Fibroblast of skin of back (primary cell): ENCODE measurements around the gene UBXN6.

Experiments used
- DNase-seq: peaks from one replicate; pipeline ENCODE4 v3.0.0-alpha.2; 2013

Gene UBXN6

DNA sequence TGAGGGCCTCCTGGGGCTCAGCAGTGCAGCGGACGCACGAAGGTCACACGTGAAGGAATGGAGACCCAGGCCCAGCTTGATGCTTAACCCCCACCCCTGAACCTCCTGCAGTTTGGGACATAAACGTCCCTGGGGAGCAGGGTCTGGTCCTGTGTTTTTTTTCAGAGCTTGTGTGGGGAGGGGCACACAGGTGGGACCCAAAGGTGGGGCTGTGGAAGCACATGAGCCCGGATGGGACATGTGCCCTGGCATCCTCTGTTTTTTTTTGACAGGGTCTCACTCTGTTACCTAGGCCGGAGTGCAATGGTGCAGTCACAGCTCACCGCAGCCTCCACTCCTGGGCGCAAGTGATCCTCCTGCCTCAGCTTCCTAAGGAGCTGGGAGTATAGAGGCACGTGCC, 20.5 kb downstream of the UBXN6 start:
- no peak for DNase-seq

DNA sequence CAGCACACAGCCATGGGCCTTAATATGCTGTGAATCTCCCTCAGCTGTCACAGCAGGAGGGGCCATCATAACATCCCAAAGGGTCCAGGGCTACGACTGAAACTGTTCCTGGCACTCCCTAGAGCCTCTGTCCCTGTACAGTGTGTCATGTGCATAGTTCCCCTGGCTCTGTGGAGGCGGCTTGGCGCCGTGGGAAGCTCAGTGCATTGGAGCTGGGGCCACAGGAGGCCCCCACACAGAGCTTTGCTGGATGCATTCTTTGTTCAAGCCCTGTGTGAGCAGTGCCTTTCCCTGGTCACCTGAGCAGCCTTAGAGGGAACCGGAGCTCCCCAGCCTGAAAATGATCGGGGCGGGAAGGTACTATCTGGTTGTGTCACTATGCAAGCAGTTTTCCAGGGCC, 21.4 kb downstream of the UBXN6 start:
- no peak for DNase-seq

DNA sequence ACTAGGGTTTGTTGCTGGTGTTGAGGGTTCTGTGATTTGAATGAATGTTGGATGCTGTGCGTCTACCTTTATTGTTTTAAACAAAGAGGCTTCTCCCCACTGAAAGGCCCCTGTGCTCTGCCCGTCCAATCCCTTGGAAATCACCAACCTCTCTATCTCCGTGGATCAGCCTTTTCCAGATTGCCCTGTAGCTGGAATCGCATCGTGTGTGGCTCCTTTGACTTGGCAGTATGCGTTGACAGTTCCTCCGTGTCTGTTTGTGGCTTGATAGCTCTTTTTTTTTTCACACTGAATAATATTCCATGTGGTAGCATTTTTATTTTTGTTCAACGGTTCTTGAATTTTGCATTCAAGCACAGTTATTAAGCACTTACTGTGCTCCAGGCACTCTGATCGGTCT, 23.2 kb downstream of the UBXN6 start:
- no peak for DNase-seq

DNA sequence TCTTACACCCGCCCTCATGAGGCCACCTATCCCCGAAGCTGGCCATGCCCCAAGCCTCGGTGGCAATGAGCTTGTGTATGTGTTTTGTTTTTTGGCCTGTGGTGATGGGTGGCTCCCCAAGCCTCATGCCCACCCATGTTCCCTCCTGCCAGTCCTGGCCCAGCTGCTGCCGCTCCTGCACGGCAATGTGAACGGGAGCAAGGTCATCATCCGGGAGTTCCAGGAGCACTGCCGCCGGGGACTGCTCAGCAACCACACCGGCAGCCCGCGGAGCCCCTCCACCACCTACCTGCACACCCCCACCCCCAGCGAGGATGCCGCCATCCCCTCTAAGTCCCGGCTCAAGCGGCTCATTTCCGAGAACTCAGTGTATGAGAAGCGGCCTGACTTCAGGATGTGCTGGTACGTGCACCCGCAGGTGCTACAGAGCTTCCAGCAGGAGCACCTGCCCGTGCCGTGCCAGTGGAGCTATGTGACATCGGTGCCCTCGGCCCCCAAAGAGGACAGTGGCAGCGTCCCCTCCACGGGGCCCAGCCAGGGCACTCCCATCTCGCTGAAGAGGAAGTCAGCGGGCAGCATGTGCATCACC, 24.6 kb downstream of the UBXN6 start:
- no peak for DNase-seq

DNA sequence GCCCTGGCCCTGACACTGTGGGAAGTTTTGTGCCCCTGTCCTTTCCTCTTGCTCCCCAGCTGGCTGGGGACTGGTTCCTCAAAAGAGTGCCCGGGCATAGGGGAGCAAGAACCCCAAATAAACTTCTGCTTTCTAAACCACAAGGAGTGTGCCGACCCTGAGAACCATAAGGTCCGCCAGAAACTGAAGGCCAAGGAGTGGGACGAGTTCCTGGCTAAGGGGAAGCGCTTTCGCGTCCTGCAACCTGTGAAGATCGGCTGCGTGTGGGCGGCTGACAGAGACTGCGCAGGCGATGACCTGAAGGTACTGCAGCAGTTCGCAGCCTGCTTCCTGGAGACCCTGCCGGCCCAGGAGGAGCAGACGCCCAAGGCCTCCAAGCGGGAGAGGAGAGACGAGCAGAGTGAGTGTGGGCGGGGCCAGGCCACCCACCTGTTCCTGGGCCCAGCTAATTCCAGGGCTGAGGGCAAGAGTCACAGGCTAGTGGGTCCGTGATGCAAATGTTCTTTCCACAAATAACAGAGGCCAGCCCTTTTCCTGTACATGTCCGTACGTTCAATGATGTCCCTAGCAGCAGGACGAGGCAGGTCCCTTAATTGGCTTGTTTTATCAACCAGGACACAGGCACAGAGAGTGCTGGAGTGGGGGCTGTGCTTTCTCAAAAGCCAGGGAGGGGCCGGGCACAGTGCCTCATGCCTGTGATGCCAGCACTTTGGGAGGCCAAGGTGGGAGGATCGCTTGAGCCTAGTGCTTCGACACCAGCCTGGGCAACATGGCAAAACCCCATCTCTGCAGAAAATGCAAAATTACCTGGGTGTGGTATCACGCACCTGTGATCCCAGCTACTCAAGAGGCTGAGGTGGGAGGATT, 25.6 kb downstream of the UBXN6 start:
- DNase-seq = no peak

DNA sequence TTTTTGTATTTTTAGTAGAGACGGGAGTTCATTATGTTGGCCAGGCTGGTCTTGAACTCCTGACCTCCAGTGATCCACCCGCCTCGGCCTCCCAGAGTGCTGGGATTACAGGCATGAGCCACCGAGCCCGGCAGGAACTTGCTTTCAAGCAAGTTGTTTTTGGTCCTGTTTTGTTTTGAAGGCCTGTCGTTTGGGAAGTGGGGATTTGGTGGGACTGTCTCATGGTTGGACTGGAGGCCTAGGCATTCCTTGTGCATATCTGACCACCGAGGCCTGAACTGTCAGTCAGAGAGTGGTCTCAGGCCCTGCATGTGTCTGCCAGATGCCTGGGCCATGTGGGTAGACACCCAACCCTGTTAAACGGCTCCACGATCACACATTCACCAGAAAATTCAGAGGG, 26.3 kb downstream of the UBXN6 start:
- no peak for DNase-seq

DNA sequence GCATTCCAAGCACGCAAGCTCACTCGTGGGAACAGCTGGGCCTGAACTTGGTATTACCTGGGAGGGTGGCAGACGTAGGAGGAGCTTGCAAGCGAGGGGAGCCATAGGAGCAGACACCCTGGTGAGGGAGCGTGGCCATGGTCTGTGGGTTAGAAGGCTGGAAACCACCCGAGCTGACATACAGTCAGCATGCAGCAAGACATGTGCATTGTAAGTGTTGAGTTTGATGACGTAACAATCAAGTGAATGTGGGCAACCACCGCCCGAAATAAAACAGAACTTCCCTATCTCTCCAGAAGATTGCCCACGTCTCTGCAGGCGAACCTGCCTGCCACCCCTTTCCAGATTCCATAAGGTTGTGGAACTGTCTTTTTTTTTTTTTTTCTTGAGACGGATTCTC, 26.8 kb downstream of the UBXN6 start:
- no peak for DNase-seq

DNA sequence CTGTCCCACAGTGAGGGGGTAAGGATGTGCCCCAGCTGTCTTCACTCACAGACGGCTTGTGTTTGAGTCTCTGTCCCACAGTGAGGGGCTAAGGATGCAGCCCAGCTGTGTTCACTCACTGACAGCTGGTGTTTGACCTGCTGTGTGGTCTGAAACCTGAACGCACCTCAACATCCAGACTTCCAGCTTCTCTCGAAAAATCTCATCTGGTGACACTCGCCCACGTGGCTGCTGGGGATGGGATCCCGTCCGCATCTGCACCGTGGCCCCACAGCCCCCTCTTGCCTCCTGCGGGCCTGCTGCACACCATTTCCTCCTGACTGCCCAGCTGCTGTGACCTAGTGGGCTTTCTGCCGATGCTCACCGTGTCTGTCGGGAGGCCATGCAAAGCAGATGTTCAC, 27.8 kb downstream of the UBXN6 start:
- no peak for DNase-seq

DNA sequence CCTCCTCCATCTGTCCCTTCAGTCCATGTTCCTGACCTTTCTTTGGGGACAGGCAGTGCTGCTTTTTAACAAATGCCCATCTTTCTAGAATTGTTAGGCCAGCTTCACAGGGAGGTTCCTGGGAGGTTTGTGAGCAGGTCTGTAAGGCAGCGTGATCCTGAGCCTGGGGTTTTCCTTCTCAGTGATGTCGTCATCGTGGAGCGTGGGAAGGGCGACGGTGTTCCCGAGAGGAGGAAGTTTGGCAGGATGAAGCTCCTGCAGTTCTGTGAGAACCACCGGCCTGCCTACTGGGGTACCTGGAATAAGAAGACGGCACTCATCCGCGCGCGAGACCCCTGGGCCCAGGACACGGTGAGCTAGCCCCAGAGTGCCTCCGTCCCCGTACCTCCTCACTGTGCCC, 28.3 kb downstream of the UBXN6 start:
- no peak for DNase-seq

DNA sequence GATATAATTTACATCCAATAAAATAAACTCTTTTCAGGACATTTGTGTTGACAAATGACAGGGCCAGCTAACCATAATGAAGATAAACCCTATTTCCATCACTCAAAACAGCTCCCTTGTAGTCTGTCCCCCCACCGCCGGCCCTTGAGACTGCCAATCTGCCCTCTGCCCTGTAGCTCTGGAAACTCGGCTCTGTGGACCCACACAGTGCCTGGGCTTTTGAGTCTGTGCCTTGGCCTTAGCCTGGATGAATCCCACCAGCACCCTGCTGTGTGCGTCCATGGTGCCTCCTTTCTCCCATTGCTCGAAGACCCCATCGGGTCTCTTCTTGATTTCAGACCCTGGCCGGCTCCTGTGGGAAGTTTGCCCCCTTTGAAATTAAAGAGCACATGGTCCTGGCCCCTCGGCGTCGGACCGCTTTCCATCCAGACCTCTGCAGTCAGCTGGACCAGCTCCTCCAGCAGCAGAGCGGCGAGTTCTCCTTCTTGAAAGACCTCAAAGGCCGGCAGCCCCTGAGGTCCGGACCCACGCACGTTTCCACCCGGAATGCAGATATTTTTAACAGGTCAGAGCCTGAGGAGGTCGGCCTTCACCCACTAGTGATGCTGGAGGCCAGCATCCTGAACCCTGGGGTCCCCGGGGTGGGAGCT, 29.1 kb downstream of the UBXN6 start:
- no peak for DNase-seq

DNA sequence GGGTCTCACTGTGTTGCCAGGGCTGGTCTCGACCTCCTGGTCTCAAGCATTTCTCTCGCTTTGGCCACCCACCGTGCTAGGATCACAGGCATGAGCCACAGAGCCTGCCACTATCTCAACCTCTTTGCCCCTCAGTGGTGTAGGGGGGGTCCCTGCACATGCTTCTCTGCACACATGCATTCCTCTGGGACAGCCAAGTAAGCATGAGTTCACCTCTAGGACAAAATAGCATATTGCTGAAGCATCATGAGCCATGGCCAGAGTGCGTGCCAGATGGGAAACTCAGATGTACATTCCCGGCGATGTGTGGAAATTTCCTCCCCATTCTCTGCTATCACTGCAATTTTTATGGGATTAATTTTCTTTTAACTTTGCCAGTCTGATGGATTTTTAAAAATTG, 32.1 kb downstream of the UBXN6 start:
- peak; percentile 85 for DNase-seq

DNA sequence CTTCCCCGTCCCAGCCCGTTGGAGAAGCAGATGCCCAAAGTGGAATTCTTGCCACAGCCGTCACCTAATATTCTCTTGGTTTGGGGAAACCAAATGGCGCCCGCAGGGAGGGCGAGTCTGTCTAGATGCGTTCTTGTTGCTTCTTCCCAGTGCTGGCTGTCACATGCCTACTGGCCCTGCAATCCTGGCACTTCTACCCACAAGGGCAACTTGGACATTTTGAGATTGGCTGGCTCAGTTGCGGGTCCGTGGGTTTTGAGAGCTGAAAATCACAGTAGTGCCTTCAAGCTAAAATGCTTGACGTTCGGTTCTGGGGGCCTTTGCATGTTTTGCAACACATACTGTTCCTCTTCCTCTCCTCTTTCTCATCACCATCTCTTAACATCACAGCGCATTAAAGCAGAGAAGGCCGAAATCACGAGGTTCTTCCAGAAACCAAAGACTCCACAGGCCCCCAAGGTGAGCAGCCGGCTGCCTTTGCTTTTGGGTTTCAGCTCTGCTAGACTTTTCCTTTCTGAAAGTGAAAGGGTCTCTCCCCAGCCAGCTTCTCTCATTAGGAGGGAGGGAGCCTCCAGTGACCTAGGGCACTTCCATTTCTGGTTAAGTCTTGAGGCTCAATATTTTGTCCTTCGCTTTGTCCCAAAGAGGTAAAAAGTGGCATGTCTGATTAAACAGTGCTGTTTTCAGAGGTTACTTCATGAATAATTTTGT, 34.0 kb downstream of the UBXN6 start:
- no peak for DNase-seq

DNA sequence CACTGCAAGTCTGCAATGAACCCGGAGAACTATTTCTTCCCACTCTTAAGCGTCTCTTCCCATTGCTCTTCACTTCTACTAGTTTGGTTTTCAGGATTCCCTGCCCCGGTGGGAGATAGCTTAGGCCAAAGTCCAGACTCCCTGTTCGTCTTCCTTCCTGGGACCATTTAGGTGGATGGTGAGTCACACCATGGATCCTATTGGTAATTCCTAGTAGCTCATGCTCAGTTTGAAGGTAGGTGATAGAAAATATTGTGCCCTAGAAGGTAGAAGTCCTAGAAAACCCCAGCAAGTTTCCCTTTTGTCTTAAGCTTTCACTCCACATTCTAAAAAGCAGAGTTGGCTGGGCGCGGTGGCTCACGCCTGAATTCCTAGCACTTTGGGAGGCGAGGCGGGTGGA, 41.3 kb downstream of the UBXN6 start:
- DNase-seq = no peak

DNA sequence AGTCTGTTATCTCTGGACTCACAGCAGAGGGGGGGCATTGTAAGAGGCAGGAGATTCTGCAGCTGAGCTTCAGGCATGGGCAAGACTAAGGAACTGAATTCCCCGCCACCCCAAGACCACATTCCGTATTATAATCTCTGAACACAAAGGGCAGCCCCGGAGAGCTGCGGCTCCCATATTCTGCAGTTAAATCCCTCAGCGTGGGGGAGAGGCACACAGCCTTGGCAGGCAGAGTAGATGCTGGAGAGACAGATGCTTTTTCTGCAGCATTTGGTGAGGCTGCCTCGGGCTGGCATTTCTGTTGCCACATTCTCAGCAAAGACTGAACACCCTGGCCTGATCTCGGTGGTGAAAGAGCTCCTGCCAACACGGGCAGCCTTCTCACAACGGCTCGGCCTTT, 42.2 kb downstream of the UBXN6 start:
- DNase-seq = no peak

DNA sequence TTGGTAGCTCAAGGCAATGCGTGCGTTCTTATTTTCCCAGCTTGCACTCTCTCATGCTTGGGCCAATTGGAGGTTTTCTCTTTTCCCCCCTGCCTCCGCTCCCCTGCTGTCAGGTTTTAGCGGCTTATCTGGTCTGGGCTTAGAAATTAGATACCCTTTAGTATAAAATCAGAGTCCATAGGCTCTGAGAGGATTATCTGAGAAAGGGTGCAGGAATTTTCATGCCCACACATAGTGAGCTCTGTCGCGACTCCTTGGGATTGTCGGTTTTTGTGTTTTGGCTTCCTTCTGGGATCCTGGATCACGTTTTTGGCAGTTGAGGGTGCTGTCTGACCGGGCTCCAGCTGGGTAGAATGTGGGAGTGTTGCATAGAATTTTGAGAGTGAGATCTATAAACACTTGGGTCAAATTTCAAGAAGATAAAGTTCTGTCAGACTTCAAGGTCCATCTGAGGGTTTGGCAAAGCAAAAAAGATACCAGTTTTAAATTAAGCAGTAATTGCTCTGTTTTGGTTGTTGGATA, 42.7 kb downstream of the UBXN6 start:
- DNase-seq = no peak

DNA sequence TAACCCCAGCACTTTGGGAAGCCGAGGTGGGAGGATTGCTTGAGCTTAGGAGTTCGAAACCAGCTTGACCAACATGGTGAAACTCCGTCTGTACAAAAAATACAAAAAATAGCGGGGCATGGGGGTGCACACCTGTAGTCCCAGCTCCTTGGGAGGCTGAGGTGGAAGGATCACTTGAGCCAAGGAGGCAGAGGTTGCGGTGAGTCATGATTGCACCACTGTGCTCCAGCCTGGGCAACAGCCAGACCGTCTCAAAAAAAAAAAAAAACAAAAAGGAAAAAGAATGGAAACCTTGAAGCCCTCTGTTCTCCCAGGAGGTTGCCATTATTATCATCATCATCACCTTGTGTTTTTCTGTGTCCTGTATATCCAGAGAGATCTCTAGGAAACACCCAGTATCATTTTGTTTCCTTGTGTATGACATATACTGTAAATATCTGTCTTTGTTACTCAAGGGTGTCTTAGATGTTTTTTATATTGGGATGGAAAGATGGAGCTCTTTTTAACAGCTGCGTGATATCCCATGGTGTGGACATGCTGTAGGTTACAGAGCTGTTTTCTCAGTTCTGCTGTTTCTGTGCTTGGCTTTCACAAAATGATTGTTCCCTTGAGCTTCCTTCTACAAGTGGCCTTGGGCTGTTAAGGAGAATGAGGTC, 43.3 kb downstream of the UBXN6 start:
- no peak for DNase-seq

DNA sequence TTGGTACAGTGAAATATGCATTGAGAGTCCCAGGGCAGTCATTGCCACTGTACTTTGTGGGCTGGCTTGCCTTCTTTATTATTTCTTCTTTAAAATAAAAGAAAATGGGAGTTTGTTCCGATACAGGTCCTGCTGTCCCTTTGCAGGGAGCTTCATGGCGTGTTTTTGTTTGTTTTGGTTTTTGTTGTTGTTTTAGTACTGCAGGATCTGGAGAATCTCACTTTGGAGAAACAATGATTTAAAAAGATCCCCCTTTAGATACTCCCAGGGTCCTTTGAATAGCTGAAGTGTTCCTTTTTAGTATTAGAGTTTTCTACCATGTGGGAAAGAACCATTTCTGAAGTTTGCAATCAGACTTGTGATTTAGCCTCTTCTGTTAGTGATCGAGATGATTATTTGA, 44.0 kb downstream of the UBXN6 start:
- DNase-seq = no peak

DNA sequence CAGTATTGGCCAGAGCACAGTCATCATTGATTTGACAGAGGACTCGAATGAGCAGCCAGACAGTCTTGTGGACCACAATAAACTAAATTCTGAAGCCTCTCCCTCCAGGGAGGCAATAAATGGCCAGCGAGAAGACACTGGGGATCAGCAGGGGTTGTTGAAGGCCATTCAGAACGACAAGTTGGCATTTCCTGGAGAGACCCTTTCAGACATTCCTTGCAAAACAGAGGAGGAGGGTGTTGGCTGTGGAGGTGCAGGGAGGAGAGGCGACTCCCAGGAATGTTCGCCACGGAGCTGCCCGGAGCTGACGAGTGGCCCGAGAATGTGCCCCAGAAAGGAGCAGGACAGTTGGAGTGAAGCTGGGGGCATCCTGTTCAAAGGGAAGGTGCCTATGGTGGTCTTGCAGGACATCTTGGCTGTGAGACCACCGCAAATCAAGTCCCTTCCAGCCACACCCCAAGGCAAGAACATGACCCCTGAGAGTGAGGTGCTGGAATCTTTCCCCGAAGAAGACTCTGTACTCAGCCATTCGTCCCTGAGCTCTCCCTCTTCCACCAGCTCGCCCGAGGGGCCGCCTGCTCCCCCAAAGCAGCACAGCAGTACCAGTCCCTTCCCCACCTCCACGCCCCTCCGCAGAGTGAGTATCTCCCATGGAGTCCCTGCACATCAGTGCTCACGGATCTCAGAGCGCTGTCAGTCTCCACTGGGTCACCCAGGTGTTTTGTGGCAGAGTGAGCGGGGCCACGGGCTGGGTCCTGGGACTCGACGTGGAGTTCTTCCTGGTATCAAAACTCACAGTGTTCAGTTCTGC, 48.3 kb downstream of the UBXN6 start:
- no peak for DNase-seq

DNA sequence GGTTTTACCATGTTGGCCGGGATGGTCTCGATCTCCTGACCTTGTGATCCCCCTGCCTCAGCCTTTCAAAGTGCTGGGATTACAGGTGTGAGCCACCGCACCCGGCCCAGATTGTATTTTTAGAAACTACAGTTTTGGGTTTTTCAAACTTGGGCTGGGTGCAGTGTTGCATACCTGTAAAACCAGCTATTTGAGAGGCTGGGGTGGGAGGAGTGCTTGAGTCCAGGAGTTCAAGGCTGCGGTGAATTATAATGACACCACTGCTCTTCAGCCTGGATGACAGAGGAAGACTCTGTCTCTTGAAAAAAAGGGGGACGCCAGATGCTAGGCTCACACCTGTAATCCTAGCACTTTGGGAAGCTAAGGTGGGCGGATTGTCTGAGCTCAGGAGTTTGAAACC, 51.0 kb downstream of the UBXN6 start:
- no peak for DNase-seq

DNA sequence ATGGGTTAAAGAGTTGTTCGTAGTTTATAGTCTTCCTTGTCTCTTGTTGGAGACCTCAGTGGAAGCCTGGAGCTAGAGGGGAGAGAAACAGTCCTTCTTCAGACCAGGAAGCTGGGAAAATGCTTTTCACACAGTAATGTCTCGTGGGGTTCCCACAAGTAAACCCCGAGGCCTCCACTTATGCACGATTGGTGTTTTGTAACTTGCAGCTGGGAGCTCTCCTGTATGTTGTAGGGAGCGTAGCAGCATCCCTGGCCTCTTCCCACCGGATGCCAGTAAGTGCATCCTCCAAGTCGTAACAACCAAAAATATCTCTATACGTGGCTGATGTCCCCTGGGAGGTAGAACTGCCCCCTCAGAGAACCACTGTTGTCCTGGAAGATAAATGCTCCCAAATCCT, 51.6 kb downstream of the UBXN6 start:
- DNase-seq = no peak

DNA sequence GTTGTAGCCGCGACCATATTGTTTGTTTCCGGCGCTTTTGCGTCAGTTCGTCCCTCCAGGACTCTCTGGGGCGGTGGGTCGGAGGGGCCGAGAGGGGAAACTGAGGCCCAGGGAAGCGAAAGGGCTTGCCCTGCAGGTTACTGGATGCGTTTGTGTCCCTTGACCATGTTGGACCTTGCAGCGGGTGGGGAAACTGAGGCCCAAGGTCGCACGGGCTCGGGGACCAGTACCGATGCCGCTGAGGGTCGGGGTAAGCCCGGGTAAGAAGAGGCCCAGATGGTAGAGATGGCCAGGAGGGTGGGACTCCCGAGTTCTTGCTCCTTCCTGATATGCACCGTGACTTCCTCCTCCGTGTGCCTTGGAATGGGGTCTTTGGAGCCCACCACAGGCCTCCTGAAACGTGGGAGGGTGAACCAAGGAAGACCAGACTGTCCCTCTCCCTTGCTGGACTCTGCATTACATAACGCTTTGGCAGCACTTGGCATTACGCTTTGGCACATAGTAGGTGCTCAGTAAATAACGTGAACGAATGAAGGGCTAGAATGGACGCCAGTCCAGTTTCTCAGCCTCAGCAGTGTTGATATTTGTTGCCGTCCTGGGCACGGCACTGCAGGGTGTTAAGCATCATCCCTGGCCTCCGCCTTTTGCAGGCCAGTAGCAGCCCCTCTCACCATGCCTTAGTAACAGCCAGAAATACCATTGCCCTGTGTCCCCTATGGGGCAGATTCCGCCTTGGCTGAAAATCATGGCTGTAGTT, 54.4 kb downstream of the UBXN6 start:
- no peak for DNase-seq
